ENCODE data around the gene GRK2. TPM values are rescaled to one million over a fixed set of nuclear protein-coding genes. Genes with fewer than 3 reads are reported as not detected.

GRK2 gene
- total and polyA plus RNA-seq, 2 of the 8 experiments (the other 6 are each of a cell fraction or from before 2014, with no cell fraction given), result 47.3 to 49.7 TPM

- H4K5ac ChIP-seq (ENCODE audit: insufficient read length, low read depth, low read length), result no peak overlapping the region
- no peak for FAIRE-seq
- no peak overlapping the region for H3K9ac ChIP-seq (replicated peaks in 1 of 4; ENCODE audit: extremely low read depth in 1 of 4, low read depth in 3 of 4, low read length in 3 of 4)
- H4K8ac ChIP-seq (ENCODE audit: extremely low read depth, insufficient read depth, low read length), result peak overlapping the region; percentile 23; the same call in 1 of the 2 replicates
- H3K4me3 ChIP-seq (ENCODE audit: extremely low read depth in 1 of 4, insufficient read depth in 2 of 4, low read depth in 3 of 4, low read length in 4 of 4), result no peak overlapping the region
- ChIA-PET POLR2A (ENCODE audit: partially characterized antibody) (interaction anchor here (0.6 to 1.4 kb wide), 2 partner anchors 32 to 69 kb away, joined by 3 to 4 read pairs; no protein-coding TSS in a partner anchor), CTCF (ENCODE audit: partially characterized antibody) (interaction anchor here (1.2 to 3.9 kb wide), 5 partner anchors 10 to 74 kb away, joined by 3 to 14 read pairs (median 5); no protein-coding TSS in a partner anchor)
- no peak overlapping the region for H3K14ac ChIP-seq (ENCODE audit: insufficient read length)
- H3K9me3 ChIP-seq (ENCODE audit: insufficient read depth in 2 of 2, low read depth in 1 of 2, low read length in 1 of 2), result no peaks in the 10 kb centered on the region
- peaks cover 0 to 4% (median 0%) of the 10 kb centered on the region in 4 experiments; a peak in 2 of 8 replicates for H3K36me3 ChIP-seq (ENCODE audit: control insufficient read depth in 2 of 4, insufficient read depth in 4 of 4, low read length in 3 of 4)
- no peak overlapping the region for H3K18ac ChIP-seq (ENCODE audit: extremely low read depth, low read length)
- H3K79me2 ChIP-seq (ENCODE audit: control insufficient read depth in 1 of 2, insufficient read depth in 2 of 2, low read length in 2 of 2), result no peaks in the 10 kb centered on the region
- H3K23me2 ChIP-seq (ENCODE audit: low read depth, low read length), result peaks cover 13% of the 10 kb centered on the region; the same call in 1 of the 2 replicates
- no peak overlapping the region for H2BK5ac ChIP-seq (ENCODE audit: low read depth, low read length)
- H4K91ac ChIP-seq (replicated peaks; ENCODE audit: insufficient read length, low read length), result no peak overlapping the region
- H3K23ac ChIP-seq (ENCODE audit: insufficient read length), result no peak overlapping the region
- peaks cover 0 to 7% of the 10 kb centered on the region in 2 experiments for H4K20me1 ChIP-seq (replicated peaks in 1 of 2; ENCODE audit: control insufficient read depth in 1 of 2, insufficient read depth in 2 of 2, low read length in 2 of 2)
- H2BK15ac ChIP-seq (ENCODE audit: low read length), result no peak overlapping the region
- H3K27me3 ChIP-seq (replicated peaks in 1 of 4; ENCODE audit: control insufficient read depth in 3 of 4, extremely low read depth in 1 of 4, insufficient read depth in 3 of 4, low read length in 3 of 4), result peaks cover 0 to 11% (median 7%) of the 10 kb centered on the region in 4 experiments; a peak in 5 of 7 replicates
- no peak overlapping the region for H2BK120ac ChIP-seq (replicated peaks; ENCODE audit: low read depth, low read length)
- no peak for DNase-seq (ENCODE audit: low read depth in 1 of 2, low spot score in 2 of 2)
- TF ChIP-seq SIRT6 (IDR thresholded peaks at IDR 0.05; ENCODE audit: low read length), result no peak
- TF ChIP-seq RBBP5 (IDR thresholded peaks at IDR 0.05; ENCODE audit: borderline replicate concordance, low read depth, low read length), result no peak
- no peak for TF ChIP-seq JUN (IDR thresholded peaks at IDR 0.05; ENCODE audit: low read depth, low read length)
- TF ChIP-seq SAP30 (IDR thresholded peaks at IDR 0.05; ENCODE audit: insufficient read depth, insufficient replicate concordance, low read length), result no peak
- TF ChIP-seq ATF3 (IDR thresholded peaks at IDR 0.05; ENCODE audit: insufficient read depth, low read depth, low read length), result no peak
- TF ChIP-seq USF2 (IDR thresholded peaks at IDR 0.05; ENCODE audit: low read length), result no peak
- no peak for TF ChIP-seq SUZ12 (IDR thresholded peaks at IDR 0.05; ENCODE audit: low read length)
- H2AFZ ChIP-seq (ENCODE audit: low read length), result no peak overlapping the region
- 0 out of 2 replicates have a peak overlapping the region, but pooled peaks have one; percentile 17 for H2BK12ac ChIP-seq (ENCODE audit: low read depth, low read length)
- H3K79me1 ChIP-seq (ENCODE audit: low read depth, low read length), result no peaks in the 10 kb centered on the region
- 83% methylated on average over 12 of the region's 12 CpGs; no CpG with 5 or more reads in 1 of the 2 experiments for WGBS, 2 experiments (ENCODE audit: extremely low coverage in 1 of 2, insufficient coverage in 1 of 2, insufficient read length in 1 of 2, insufficient replicate concordance in 2 of 2, low coverage in 1 of 2, low lambda C conversion rate in 2 of 2, missing lambda C conversion rate in 1 of 2)
- H2BK20ac ChIP-seq (ENCODE audit: low read length), result no peak overlapping the region
- no peak overlapping the region for H3K56ac ChIP-seq (replicated peaks; ENCODE audit: insufficient read length, low read depth, low read length)
- H3K27ac ChIP-seq (ENCODE audit: low read depth, low read length), result no peak overlapping the region
- H3K4me2 ChIP-seq (ENCODE audit: insufficient read depth in 1 of 2, low read depth in 2 of 2, low read length in 2 of 2), result no peak overlapping the region
- no peak overlapping the region for H3K4ac ChIP-seq (replicated peaks; ENCODE audit: insufficient read length, low read depth, low read length)
- H3K4me1 ChIP-seq (replicated peaks in 1 of 4; ENCODE audit: control insufficient read depth in 3 of 4, insufficient read depth in 4 of 4, low read length in 3 of 4), result peaks cover 0 to 8% (median 8%) of the 10 kb centered on the region in 4 experiments; a peak in 5 of 7 replicates
- no peak overlapping the region for H2AK5ac ChIP-seq (ENCODE audit: low read depth, low read length)
Measured at GRCh38 chr11:67307545-67308001, 41.3 kb downstream of the GRK2 start.

Measured in H1 (cell line).